HG03039 (cell line): ENCODE measurements around the gene BBS2.

Experiments used
- ATAC-seq: cut with Tn5 transposase; IDR thresholded peaks from one replicate; pipeline ENCODE4 v1.9.1; 2021; ENCODE audit warnings: mild to moderate bottlenecking, moderate library complexity; ENCODE audit not compliant: unreplicated experiment

Gene BBS2

GRCh38 chr16:56519459-56520250 lies at the start of gene BBS2:
Gene BBS2, minus strand, starts transcription at chr16:56520024. Its CDS starts 162 bp downstream, at chr16:56519862.
- ATAC-seq = peak; percentile 80

GRCh38 chr16:56564793-56565477 lies 45.1 kb upstream of the BBS2 start, which contains the start of gene MT4:
Gene MT4, plus strand, starts transcription at chr16:56565073. Its CDS starts 56 bp downstream, at chr16:56565129.
- no peak for ATAC-seq

GRCh38 chr16:56561126-56561525 lies 41.3 kb upstream of the BBS2 start:
- no peak for ATAC-seq

- no peak for ATAC-seq
Measured at GRCh38 chr16:56560447-56560846, 40.6 kb upstream of the BBS2 start.

GRCh38 chr16:56559109-56559508 lies 39.3 kb upstream of the BBS2 start:
- ATAC-seq = no peak

- no peak for ATAC-seq
Measured at GRCh38 chr16:56558024-56558747, 38.4 kb upstream of the BBS2 start.

GRCh38 chr16:56554441-56554840 lies 34.6 kb upstream of the BBS2 start:
- ATAC-seq = no peak

- no peak for ATAC-seq
Measured at GRCh38 chr16:56551796-56552738, 32.2 kb upstream of the BBS2 start.

- no peak for ATAC-seq
Measured at GRCh38 chr16:56549744-56550385, 30.0 kb upstream of the BBS2 start.

GRCh38 chr16:56549161-56549560 lies 29.3 kb upstream of the BBS2 start:
- no peak for ATAC-seq

- ATAC-seq = no peak
Measured at GRCh38 chr16:56547949-56548567, 28.2 kb upstream of the BBS2 start.

GRCh38 chr16:56547120-56547948 lies 27.5 kb upstream of the BBS2 start:
- ATAC-seq = no peak

GRCh38 chr16:56542039-56542438 lies 22.2 kb upstream of the BBS2 start:
- no peak for ATAC-seq

GRCh38 chr16:56539656-56540055 lies 19.8 kb upstream of the BBS2 start:
- ATAC-seq = no peak

GRCh38 chr16:56538331-56538730 lies 18.5 kb upstream of the BBS2 start:
- ATAC-seq = no peak

- no peak for ATAC-seq
Measured at GRCh38 chr16:56534847-56535383, 15.1 kb upstream of the BBS2 start.

GRCh38 chr16:56532714-56533113 lies 12.9 kb upstream of the BBS2 start:
- no peak for ATAC-seq

- ATAC-seq = no peak
Measured at GRCh38 chr16:56530872-56531271, 11.0 kb upstream of the BBS2 start.
